GM19023 (cell line): ENCODE measurements around the gene LRRTM4.
"Not testable (repeated sequence)": the region's sequence is repeated elsewhere in the genome, so short reads cannot be mapped to it uniquely, and the experiment has no call there.

Experiments
- ATAC-seq: cut with Tn5 transposase; IDR thresholded peaks from one replicate; pipeline ENCODE4 v1.9.1; 2021; ENCODE audit warnings: mild to moderate bottlenecking, moderate library complexity; ENCODE audit not compliant: unreplicated experiment

Gene LRRTM4

DNA sequence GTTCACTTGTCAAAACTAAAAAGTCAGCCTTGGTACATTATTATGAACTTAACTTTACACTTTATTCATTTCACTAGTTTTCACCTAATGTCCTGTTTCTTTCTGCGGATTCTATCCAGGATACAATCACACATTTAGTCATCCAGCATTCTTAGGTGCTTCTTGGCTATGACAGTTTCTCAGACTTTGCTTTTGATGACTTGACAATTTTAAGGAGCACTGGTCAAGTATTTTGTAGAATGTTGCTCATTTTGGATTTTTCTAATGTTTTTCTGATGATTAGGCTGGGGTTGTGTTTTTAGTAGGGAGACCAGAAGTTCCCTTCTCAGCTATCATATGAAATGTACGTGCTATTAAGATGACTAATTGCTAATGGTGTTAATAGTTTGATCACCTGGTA, 601.2 kb downstream of the LRRTM4 start:
- no peak for ATAC-seq

DNA sequence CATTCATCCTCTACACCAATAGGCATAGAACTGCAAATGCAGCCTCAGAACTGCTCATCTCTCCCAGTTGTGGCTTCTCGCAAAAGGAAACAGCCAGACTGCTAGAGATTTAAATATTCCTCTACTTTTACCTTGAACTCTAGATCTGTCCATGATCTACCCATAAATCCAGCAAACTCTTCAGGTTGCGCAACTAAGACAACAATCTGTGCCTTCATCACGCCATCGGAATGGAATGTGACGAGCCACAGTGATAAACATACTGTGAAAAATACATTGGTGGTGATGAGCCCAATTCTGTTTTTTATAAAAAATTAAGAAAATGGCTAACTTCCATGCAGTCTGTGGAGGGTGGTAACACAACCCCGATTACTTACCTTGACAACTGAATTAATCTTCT, 626.7 kb downstream of the LRRTM4 start:
- no peak for ATAC-seq

DNA sequence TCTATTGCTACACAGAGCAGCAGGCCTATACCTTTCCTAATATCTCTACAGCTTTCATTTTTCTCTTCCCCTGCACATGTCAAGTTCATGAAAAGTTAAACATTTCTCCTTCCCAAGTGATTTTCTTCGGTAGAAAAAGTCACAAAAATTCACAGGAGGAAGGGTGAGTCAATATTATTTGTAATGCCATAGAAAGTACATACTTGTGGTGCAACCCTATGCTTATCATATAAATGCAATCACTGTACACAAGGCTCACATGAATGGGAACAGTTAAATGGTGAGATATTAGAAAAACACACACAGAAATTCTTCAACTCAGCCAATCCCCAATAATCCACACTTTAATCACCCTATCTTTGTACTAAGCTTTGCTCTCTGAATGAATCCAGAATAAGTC, 651.6 kb downstream of the LRRTM4 start:
- ATAC-seq: no peak

DNA sequence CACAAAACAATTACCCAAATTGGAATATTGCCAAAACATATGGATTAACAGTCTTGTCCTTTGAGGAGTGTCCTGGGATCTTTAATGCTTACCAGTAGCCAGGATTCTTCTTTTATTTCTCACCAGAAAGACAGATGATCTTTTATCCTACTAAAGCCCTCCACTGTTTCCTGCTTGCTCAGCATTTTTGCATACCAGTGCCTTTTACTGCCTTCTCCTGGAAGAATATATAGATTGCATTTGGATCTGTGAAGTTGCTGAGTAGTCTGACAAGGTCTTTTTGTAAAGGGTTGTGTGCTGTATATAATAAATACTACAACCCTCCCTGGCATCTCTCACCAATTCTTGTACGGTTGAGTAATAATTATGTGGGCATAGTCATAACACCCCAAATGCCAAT, 652.2 kb downstream of the LRRTM4 start:
- no peak for ATAC-seq

DNA sequence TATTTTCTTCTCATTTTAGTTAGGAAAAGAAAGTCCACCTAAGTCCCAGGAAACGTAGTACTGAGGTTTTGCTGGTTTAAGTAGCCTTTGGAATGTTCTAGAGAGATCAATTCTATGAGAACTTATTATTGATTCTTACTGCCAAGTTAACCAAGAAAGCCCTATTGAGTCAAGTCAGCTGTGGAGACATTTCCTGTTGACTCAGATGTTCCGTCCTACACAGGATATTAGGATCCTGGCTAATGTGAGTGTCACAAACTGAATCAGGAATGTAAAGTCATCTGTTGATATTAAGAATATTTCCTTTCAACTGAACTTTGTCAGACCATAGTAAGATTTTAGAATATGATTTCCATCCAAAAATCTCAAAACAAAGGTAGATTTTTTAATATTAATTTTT, 654.3 kb downstream of the LRRTM4 start:
- no peak for ATAC-seq

DNA sequence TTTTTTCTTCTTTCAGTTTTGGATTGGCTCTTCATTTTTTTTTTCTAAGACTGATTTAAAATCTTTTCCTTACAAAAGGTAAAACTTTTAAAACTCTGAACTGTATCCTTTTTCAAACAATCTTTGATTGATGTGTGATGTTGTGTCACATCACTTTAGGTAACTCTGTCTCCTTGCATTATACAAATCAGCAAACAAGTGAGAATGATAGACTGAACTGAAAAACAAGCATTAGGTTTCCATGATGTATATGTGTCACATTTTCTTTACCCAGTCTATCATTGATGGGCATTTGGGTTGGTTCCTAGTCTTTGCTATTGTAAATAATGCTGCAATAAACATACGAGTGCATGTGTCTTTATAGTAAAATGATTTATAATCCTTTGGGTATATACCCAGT, 655.7 kb downstream of the LRRTM4 start:
- no peak for ATAC-seq

DNA sequence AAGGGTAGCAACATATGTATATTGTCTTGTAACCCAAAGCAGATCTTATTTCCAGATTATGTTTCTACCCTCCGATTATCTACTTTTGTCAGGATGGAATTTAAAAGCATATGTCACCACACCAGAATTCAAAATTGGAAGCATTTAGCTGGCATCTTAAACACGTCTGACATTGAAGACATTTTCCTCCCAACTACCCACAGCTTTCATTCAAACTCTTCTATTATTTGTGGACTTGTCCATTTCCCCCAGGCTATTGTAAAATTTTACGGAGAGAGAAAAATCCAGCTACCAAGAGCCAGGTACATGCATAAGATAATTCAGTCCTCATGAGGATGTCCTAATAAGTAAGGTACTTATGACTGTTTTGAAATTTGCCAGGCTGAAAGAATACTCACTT, 659.3 kb downstream of the LRRTM4 start:
- ATAC-seq: no peak

DNA sequence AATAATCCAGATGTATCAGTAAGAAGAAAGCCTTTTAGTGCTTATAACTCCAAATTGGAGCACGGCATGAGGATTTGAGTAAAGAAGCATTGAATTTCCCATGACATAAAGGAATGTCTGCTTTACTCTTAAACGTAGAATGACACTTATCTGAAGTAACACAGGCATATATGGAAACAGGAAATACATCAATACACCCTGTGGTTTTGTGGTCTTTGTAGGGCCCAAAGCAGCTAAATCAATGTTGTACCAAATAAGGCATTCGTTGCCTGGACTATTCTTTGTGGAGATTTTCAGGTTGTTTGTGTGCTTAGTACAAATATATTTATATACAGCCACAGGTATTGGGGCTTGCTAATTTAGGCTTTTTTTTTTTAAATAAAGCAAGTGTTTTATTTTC, 660.5 kb downstream of the LRRTM4 start:
- ATAC-seq: no peak

DNA sequence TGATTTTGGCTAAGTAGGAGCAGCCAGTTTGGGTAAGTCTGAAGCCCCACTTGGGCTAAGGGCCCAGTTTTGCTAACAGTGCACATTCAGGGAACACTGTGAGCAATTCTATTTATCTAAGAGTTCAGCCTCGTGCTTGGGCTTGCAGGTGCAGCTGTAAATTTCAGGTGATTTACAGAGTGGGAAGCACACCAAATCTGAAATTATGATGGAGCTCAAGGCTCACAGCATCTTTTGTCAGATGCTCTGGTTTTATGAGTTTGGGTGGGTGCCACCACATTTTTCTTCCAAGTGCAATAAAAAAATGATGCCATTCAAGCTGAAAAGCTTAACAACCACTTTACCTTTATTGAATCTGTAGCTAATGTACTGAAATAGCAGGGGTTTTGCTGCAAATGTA, 671.2 kb downstream of the LRRTM4 start:
- no peak for ATAC-seq

DNA sequence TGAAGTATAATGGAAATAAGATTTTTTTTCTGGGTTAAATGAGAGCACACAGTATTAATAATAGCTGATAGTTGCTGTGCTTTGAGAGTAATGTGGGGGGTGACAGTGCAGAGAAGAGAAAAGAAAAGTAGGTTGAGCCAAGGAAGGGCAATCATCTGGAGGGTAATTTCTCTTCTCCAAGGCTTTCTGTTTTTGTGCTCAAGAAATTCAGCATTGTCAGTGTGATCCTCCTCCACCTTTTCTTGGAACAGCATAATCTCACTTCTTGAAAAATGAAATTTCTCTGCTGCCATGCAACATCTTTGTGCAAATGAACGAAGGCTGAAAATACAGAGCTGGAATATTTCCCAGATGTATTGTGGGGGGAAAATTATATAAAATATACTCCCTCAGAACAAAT, 673.1 kb downstream of the LRRTM4 start:
- ATAC-seq: no peak

DNA sequence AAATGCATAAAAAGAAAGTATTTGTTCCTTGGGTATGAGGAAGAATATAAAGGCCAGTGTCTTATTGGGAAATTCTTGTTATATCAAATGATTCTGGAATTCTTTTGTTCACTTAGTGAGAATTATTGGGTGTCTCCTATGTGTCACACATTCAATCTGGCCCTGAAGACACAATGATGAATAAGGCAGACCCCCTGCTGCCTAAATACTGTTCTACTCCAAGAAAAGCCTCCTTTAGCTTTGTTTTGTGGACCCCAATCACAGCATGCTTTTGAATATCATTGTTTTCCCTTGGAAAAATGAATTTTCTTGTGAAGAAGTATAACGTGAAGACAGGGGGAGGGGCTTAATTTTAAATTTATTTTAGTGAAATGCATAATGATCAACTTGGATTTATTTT, 682.4 kb downstream of the LRRTM4 start:
- no peak for ATAC-seq

DNA sequence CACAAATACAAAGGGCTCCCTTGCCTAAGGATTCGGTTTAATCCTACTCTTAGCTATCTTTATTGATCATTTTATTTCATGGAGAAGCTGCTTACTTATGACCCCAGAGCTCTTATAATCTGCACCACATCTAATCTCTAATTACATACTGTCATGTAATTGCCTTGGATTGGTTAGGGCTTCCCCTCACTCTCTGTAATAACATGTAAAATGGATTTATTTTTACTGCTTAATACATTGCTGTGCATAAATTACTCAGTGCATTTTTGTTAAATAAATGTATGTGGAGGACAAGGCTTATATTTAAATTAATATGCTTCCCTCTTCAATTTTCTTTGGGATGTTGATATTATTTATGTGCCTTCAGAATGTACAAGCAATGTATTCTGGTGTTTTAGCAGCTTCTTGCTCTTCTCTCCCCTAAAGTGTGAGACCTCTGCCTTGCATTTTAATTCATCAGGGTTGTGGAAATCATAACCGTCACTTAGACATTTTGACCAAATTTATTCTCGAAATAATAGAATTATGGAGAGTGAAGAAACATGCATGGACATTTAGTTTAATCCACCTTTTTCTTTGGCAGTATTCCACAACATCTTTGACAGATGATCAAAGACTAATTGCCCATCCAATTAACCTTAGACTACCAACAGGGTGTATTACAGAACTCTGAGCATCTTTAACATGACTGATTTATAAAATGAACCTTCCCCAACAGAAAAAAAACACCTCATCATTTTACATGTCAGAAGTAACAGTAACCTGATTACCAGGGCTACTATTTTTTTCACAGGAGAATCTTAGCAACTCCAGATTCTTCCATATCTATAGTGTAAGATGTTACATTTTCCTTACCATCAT, 692.6 kb downstream of the LRRTM4 start:
- no peak for ATAC-seq

DNA sequence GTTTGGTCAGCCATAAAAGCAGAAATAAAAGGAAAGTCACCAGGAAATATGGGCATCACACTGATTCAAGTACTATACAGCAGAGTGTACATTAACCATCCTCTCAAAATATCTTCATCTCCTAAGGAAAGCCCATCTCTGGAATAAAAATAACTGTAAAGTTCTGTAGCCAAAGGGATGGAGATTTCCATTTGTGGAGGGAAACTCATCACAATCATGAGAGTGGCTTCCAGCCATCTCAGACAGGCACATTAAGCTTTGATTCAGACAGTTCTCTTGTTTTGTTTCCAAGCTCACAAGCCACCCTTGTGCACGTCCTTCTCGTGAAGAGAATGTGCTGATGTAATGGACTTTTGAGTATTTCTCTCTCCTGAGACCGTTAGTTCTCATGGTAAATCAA, 695.5 kb downstream of the LRRTM4 start:
- ATAC-seq: no peak

DNA sequence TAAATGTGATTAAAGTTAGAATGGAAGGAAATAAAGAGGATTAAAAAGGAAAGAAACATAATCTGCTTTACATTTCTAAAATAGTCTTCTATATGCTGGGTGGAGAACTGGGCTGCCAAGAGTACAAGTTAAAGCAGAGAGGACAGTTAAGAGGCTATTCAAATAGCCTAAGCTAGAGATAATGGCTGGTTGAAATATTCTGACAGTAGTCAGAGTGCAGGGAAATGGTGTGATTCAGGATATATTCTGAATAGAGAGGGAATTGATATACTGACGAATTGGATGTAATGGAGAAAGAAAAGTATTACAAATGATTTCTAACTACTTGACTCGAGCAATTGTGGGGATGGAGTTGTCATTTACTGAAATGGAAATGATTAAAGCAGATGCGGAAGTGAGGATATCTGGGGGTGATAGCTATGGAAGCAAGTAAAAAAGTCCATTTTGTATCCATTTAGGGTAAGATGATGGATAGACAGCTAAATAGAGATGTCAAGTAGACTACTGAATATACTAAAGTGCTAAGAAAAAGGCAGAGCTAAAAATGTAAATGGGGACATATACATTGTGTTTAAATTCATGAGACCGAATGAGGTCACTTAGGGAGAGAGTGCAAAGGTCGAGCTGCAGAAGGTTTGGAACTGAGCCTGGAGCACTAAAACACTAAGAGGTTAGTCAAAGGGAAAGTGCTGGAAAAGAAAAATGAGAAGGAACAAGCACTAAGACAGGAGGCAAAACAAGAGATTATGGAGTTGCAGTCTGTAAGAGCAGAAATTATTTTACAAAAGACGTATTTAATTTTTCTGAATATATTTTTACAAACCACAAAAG, 696.8 kb downstream of the LRRTM4 start:
- no peak for ATAC-seq

DNA sequence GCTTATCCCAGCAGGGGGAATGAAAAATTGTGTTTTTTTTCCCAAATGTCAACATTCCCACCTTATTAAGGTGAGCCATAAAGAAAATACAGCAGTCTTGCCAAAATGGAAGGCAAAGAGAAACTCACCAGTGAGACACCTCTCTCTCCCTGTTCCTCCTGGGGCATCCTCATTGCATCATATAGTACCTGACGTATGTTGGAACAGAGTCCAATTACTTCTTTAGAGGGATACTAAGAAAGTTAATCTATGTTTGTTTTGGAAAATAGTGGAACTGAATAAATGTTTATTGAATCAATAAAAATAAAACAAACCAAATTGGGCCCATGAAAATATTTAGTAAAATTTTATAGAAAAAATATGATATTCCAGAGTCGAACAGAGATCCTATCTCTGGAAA, 700.4 kb downstream of the LRRTM4 start:
- ATAC-seq: no peak

DNA sequence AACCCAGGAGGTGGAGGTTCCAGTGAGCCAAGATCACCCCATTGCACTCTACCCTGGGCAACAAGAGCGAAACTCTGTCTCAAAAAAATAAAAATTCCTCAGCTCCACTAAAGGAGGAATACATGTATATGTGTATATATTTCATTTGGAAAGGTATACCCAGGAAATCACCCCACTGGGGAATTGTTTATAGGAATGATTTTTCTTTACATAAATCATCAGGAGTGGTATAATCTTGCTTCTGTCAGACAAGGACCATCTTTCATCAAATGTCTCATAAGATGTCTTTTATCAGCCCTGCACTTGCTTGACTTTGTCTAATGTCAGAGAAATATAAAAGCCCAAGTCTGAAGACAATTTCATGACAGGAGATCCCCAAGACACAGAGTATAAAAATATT, 709.1 kb downstream of the LRRTM4 start:
- no peak for ATAC-seq

DNA sequence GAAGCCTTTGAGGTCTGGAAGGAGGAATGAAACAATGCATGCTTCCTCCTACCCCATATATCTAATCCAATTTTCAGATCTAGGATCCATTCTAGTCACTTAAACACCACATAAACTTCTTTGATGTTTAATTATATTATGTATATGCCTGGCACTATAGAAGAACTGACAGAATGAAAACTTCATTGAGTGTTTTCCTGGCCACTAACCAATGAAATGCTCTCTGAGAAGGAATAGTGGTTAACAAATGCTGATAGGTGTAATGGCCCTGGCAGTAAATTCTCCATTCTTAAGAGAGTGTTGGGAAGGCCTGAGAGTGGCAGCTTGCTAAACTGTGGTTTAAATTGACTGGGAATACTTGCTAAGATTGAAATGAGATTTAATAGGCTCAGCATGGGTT, 710.0 kb downstream of the LRRTM4 start:
- no peak for ATAC-seq

DNA sequence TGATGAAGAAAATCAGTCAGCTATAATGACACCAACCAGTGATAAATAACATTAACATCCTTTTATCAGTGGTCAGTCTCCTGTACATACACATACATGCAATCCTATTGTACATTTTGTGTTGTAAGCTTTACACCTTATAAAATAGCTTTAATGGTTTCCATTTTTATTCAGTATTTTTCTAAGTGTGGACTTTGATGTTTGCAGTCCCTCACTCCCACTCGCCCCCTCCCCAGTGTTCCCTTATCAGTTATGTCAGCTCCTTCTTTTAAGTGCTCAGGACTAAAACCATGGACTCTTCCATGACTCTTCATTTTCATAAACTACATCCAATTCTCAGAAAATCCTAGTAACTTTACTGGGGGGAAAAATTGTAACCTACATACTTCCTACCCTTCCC, 713.0 kb downstream of the LRRTM4 start:
- no peak for ATAC-seq

DNA sequence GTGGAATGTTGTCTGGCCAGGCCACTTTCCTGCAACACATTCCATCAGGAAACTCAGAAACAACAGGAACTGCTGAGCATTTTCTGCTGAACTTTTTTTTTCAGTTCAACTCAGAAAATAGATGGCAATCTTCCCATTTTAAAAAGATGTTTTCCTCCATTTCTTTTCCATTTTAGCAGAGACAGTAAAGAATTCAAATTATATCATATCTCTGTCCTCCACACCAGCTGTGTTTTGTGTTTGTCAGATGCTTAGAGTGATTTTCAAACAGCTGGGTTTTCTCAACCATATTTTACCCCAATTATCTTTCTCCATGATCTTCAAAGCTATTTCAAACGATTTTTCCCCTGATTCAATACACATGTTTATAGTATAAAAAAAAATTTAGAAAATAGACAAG, 713.4 kb downstream of the LRRTM4 start:
- ATAC-seq: no peak

DNA sequence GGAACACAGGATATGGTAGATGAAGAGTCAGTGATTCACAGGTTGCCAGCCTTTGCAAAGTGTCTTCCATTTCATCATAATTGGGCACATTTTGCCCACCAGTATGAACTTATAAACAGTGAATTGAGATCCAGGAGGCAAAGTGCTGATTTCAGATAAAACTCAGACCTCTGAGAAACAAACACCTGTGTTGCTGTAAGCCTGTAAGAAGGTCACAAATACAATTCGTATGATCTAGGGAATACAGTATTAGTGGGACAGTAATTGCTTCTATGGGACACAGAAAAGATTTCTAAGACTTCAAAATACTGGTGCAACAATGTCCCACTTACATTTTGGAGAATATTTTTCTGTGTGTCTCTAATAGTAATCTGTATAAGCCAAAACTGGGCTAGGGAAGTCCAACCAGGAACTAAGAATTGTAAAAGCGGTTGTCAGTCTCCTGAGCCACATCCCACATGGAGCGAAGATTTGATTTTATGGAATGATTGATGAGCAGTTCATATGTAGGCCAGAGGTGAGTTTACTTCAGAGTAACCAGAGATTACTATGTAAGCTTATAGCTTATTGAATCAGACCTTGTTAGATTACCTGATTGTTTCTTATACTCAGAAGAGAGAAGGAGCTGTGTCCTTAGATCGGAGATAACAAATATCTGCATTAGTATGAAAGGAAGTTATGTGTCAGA, 728.4 kb downstream of the LRRTM4 start:
- ATAC-seq: no peak

DNA sequence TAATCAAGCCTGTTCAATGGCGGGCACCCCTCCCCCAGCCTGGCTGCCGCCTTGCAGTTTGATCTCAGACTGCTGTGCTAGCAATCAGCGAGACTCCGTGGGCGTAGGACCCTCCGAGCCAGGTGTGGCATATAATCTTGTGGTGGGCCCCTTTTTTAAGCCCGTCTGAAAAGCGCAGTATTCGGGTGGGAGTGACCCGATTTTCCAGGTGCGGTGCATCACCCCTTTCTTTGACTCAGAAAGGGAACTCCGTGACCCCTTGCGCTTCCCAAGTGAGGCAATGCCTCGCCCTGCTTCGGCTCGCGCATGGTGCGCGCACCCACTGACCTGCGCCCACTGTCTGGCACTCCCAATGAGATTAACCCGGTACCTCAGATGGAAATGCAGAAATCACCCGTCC, 740.9 kb downstream of the LRRTM4 start:
- ATAC-seq: not testable (repeated sequence)

DNA sequence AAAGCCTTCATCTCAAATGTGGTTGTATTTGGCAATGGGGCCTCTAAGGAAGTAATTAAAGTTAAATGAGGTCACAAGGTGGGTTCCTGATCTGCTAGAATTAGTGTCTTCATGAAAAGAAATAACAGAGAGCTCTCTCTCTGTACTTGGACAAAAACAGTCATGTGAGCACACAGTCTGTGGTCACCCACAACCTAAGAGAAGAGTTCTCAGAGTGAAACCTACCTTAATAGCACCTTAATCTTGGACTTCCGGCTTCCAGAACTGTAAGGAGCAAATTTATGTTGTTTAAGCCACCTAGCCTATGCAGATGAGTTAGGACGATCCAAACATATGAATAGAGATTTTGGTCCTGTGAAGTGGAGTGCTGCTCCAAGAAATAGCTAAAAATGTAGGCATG, 758.9 kb downstream of the LRRTM4 start:
- no peak for ATAC-seq
